Prostate gland (tissue), 2 donors: ENCODE data around the gene TTYH1. TPM values are rescaled to one million over a fixed set of nuclear protein-coding genes. Genes with fewer than 3 reads are reported as not detected.

Source experiments
- DNase-seq: peaks from one replicate; pipeline ENCODE4 v3.0.0-alpha.2; 2019; ENCODE audit warnings: low spot score
- H3K27ac ChIP-seq, 2 donors: fragments of 200-600 bp; sonication (generic); 2 replicates each; pipeline ENCODE4 v1.5.1; 2017 to 2019
- H3K27me3 ChIP-seq: fragments of 200-600 bp; sonication (generic); replicated peaks from 2 replicates; pipeline ENCODE4 v1.5.1; 2019; ENCODE audit not compliant: insufficient read depth
- H3K36me3 ChIP-seq, 2 donors: fragments of 200-600 bp; sonication (generic); 1 replicate in 1 of 2; 2 replicates in 1 of 2; pipeline versions ENCODE4 v1.5.1 to v1.8.1; 2017 to 2019
- H3K4me1 ChIP-seq: fragments of 200-600 bp; sonication (generic); replicated peaks from 2 replicates; pipeline ENCODE4 v1.5.1; 2019
- H3K4me3 ChIP-seq, 2 donors: fragments of 200-600 bp; sonication (generic); 2 replicates each; pipeline ENCODE4 v1.5.1; 2017 to 2019
- H3K9me3 ChIP-seq: fragments of 200-600 bp; sonication (generic); 2 replicates; pipeline ENCODE4 v1.5.1; 2017
- CTCF ChIP-seq, 4 experiments: fragments of 200-600 bp in 2 of 4; fragments of 450-650 bp in 2 of 4; sonication (generic) in 2 of 4; IDR thresholded peaks; 1 replicate in 3 of 4; 2 replicates in 1 of 4; pipeline ENCODE4 v1.5.1; 2016 to 2019; ENCODE audit warnings: antibody characterized with exemption in 4 of 4, mild to moderate bottlenecking in 2 of 4, moderate library complexity in 2 of 4
- POLR2A ChIP-seq: fragments of 450-650 bp; IDR thresholded peaks from one replicate; pipeline ENCODE4 v1.6.1; 2016; ENCODE audit warnings: antibody characterized with exemption, mild to moderate bottlenecking
- POLR2AphosphoS5 ChIP-seq: sonication (generic); formaldehyde crosslinking; IDR thresholded peaks from one replicate; pipeline ENCODE4 v1.6.1; 2017; ENCODE audit warnings: antibody characterized with exemption
- WGBS: methylation state at CpG from one replicate; pipeline ENCODE4 v1.1.5; 2018; 5-methylcytosine and 5-hydroxymethylcytosine counted together
- intact Hi-C: fragments of 100-400 bp; cut with DNase I; formaldehyde crosslinking; loops from one replicate; pipeline ENCODE4 v1.14.2; 2022
- total RNA-seq, 2 donors: library from RNA; depleted of rRNA; stranded (reverse); fragments of >200 nt; gene quantifications; one replicate each; pipeline ENCODE4 v1.1.0, GENCODE V29; 2016

The TTYH1 gene
- total RNA-seq, 2 donors from 2014 or later = 1.8 to 136 TPM

GRCh38 chr19:54448040-54448773 lies 32.9 kb downstream of the TTYH1 start:
- peaks cover 14% of the 10 kb centered on the region for H3K4me1 ChIP-seq
- H3K9me3 ChIP-seq = no peaks in the 10 kb centered on the region

DNA sequence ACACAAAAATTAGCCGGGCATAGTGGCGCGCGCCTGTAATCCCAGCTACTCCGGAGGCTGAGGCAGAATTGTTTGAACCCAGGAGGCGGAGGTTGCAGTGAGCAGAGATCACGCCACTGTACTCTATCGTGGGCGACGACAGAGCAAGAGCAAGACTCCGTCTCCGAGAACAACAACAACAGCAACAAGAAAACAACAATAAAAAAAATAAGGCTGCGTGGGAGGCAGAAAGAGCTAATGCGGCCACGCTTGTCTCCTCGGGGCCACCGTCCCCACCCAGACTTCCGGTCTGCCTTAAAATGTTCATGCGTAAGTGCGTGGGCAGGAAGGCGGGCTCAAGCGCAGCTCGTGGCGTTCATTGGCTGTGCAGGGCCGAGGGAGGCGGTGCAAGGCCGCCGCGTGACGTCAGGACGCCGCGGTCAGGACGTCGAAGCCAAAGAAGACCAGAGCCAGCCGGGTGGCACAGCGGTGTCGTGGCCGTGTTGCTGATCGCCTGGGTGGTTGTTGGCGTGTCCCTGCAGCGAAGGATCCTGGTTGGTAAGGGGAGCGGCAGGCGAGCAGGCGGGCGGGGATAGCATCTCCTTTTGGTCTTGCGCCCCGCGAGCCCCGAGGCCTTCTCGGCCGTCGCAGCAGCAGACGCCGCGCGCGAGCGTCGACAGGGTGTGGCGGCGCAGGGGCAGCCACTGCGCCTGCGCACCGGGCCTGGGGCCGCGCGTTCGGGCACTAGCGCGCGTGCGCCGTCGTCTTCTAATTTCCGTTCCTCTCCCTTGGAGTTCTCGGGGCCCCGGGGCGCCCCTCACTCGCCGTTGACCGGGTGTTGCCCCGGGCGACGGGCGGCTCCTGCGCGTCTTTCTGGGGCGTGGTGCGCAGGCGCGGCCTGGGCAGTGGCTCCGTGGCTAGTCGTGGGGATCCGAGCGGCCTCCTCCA lies 33.8 kb downstream of the TTYH1 start, which contains the start of gene LENG8:
Gene LENG8, plus strand, starts transcription at position 426 of the 927 bp plus-strand sequence. CDS start 2,146 bp downstream, outside the sequence.
- under 1% methylated on average over 95 of the region's 96 CpGs for WGBS
- Histone ChIP-seq H3K27ac (peak within 1 kb of the TSS; percentile 95 to 97), H3K9me3 (no peaks in the 10 kb centered on the region), H3K27me3 (no peaks in the 10 kb centered on the region), H3K4me1 (peaks cover 14% of the 10 kb centered on the region), H3K4me3 (peak within 1 kb of the TSS; percentile 91 to 94), H3K36me3 (peaks cover 17 to 19% of the 10 kb centered on the region in 2 donors)
- peak in 2 of 4 experiments; percentile 19 to 24 for TF ChIP-seq CTCF (IDR thresholded peaks at IDR 0.05)
- TF ChIP-seq POLR2AphosphoS5 = peak; percentile 99
- TF ChIP-seq POLR2A = peak; percentile 94
- peak; percentile 99 for DNase-seq
- intact Hi-C loops = no loop called here

More at GRCh38 chr19:54448040-54448773, 32.9 kb downstream of the TTYH1 start:
- Histone ChIP-seq H3K4me3 (peak overlapping the region; percentile 91 to 94), H3K36me3 (peaks cover 12% of the 10 kb centered on the region in 2 donors), H3K27me3 (no peaks in the 10 kb centered on the region), H3K27ac (peak overlapping the region; percentile 95 to 97)
- WGBS = 2% methylated on average over 34 of the region's 34 CpGs
- no peak for TF ChIP-seq POLR2A
- no peak for TF ChIP-seq CTCF (IDR thresholded peaks at IDR 0.05)
- no peak for TF ChIP-seq POLR2AphosphoS5
- DNase-seq = peak; percentile 34
- intact Hi-C loops = no loop called here

GRCh38 chr19:54449701-54450069 lies 34.4 kb downstream of the TTYH1 start:
- no peaks in the 10 kb centered on the region for H3K9me3 ChIP-seq
- H3K27ac ChIP-seq = peak overlapping the region; percentile 95 to 97
- TF ChIP-seq POLR2A = no peak
- TF ChIP-seq POLR2AphosphoS5 = no peak
- no peak for TF ChIP-seq CTCF (IDR thresholded peaks at IDR 0.05)
- DNase-seq = no peak
- peaks cover 22 to 25% of the 10 kb centered on the region in 2 donors for H3K36me3 ChIP-seq
- WGBS = 1% methylated on average over 21 of the region's 21 CpGs
- peak overlapping the region; percentile 91 to 94 for H3K4me3 ChIP-seq
- H3K27me3 ChIP-seq = no peaks in the 10 kb centered on the region
- H3K4me1 ChIP-seq = peaks cover 14% of the 10 kb centered on the region
- intact Hi-C loops = no loop called here

GRCh38 chr19:54451331-54451871 lies 36.1 kb downstream of the TTYH1 start:
- TF ChIP-seq POLR2AphosphoS5 = no peak
- no peak for TF ChIP-seq POLR2A
- TF ChIP-seq CTCF (IDR thresholded peaks at IDR 0.05) = no peak
- intact Hi-C loops = no loop called here
- H3K9me3 ChIP-seq = no peaks in the 10 kb centered on the region
- H3K27ac ChIP-seq = no peak overlapping the region
- no peak for DNase-seq
- WGBS = 75% methylated on average over 9 of the region's 9 CpGs
- H3K4me1 ChIP-seq = peaks cover 14% of the 10 kb centered on the region
- H3K36me3 ChIP-seq = peaks cover 38 to 39% of the 10 kb centered on the region in 2 donors
- no peaks in the 10 kb centered on the region for H3K27me3 ChIP-seq
- no peak overlapping the region for H3K4me3 ChIP-seq
